VCaP (cell line): ENCODE data around the gene BBS5.
"Not testable (repeated sequence)": the region's sequence is repeated elsewhere in the genome, so short reads cannot be mapped to it uniquely, and the experiment has no call there.

Source experiments
- H3K27ac ChIP-seq: fragments of 450-650 bp; 2 replicates; pipeline ENCODE4 v1.5.1; 2017
- CTCF ChIP-seq: fragments of 450-650 bp; conservative IDR thresholded peaks from 2 replicates; pipeline ENCODE4 v1.5.1; 2017; ENCODE audit warnings: mild to moderate bottlenecking, moderate library complexity

The BBS5 gene

GRCh38 chr2:169479257-169480078 is at the start of gene BBS5:
TSS of gene BBS5 (plus strand) at chr2:169479494. CDS start at chr2:169479554, 60 bp downstream.
- TF ChIP-seq CTCF, result peak; percentile 70
- H3K27ac ChIP-seq, result peak within 1 kb of the TSS; percentile 66

- H3K27ac ChIP-seq, result not testable (repeated sequence)
Observed at GRCh38 chr2:169431772-169432171, 47.5 kb upstream of the BBS5 start.

GRCh38 chr2:169434236-169434635 is 45.1 kb upstream of the BBS5 start:
- not testable (repeated sequence) for H3K27ac ChIP-seq

- no peak overlapping the region for H3K27ac ChIP-seq
- TF ChIP-seq CTCF, result no peak
Observed at GRCh38 chr2:169438466-169439072, 40.7 kb upstream of the BBS5 start.

- TF ChIP-seq CTCF, result no peak
- no peak overlapping the region for H3K27ac ChIP-seq
Observed at GRCh38 chr2:169439900-169440299, 39.4 kb upstream of the BBS5 start.

- no peak overlapping the region for H3K27ac ChIP-seq
- no peak for TF ChIP-seq CTCF
Observed at GRCh38 chr2:169446452-169446851, 32.8 kb upstream of the BBS5 start.

GRCh38 chr2:169448316-169448715 is 31.0 kb upstream of the BBS5 start:
- no peak overlapping the region for H3K27ac ChIP-seq
- TF ChIP-seq CTCF, result no peak

- no peak for TF ChIP-seq CTCF
- no peak overlapping the region for H3K27ac ChIP-seq
Observed at GRCh38 chr2:169448865-169449264, 30.4 kb upstream of the BBS5 start.
